ENCODE data around the gene B3GALT2.

- TF ChIP-seq CTCF (conservative IDR thresholded peaks at IDR 0.05), result no peak
- no peak for TF ChIP-seq EZH2 (IDR thresholded peaks at IDR 0.05; ENCODE audit: low read depth)
These were observed 7.3 kb downstream of the B3GALT2 start for GRCh38 chr1:193179094-193179493.
